Endothelial cell of umbilical vein (primary cell): ENCODE measurements around the gene DMBT1. TPM values are rescaled to one million over a fixed set of nuclear protein-coding genes. Genes with fewer than 3 reads are reported as not detected.

Experiments
- BruUV-seq: library from RNA; stranded (reverse); fragments of 400-500 nt; replicated peaks from 2 replicates; lab custom pipeline; 2021; lab: Mats Ljungman, UMichigan
- CTCF ChIA-PET: fragments of 300-600, 350-600 bp; sonication (Branson Sonifier 250); formaldehyde crosslinking; loops from one replicate; lab custom pipeline; 2021; ENCODE audit warnings: antibody characterized with exemption, inconsistent platforms; lab: Charles Lee
- POLR2A ChIA-PET: fragments of 300-600, 350-600 bp; sonication (Branson Sonifier 250); formaldehyde crosslinking; loops from one replicate; lab custom pipeline; 2021; ENCODE audit warnings: antibody characterized with exemption, inconsistent platforms; lab: Charles Lee
- DNase-seq: peaks from one replicate; pipeline ENCODE4 v3.0.0-alpha.2; 2011; ENCODE audit warnings: low read depth, low spot score
- FAIRE-seq: peaks from 2 replicates; lab custom pipeline; 2011; peaks lifted over from hg19 to GRCh38; lab: Jason Lieb, UNC
- H2AFZ ChIP-seq: 2 replicates; pipeline ENCODE4 v1.6.0; 2012; ENCODE audit warnings: low read depth, low read length, control low read depth, inconsistent platforms
- H3K27ac ChIP-seq: 2 replicates; pipeline ENCODE4 v1.5.1; 2011; ENCODE audit warnings: low read depth, mild to moderate bottlenecking, control low read depth, low read length, moderate library complexity; ENCODE audit not compliant: insufficient read depth
- H3K27me3 ChIP-seq, 2 experiments: 2 replicates each; pipeline versions ENCODE4 v1.6.0 to v1.6.1; 2011; ENCODE audit warnings: low read length in 2 of 2, mixed read lengths in 1 of 2; ENCODE audit not compliant: control insufficient read depth in 2 of 2, insufficient read depth in 2 of 2
- H3K36me3 ChIP-seq, 2 experiments: 2 replicates in 1 of 2; 3 replicates in 1 of 2; pipeline ENCODE4 v1.5.1; 2011; ENCODE audit warnings: low read length in 2 of 2, mild to moderate bottlenecking in 1 of 2, moderate library complexity in 1 of 2; ENCODE audit not compliant: control insufficient read depth in 2 of 2, insufficient read depth in 2 of 2; ENCODE audit errors: extremely low read depth in 1 of 2
- H3K4me1 ChIP-seq: 3 replicates; pipeline ENCODE4 v1.5.1; 2011; ENCODE audit warnings: mild to moderate bottlenecking, low read length; ENCODE audit not compliant: control insufficient read depth, insufficient read depth; ENCODE audit errors: extremely low read depth
- H3K4me2 ChIP-seq: 2 replicates; pipeline ENCODE4 v1.6.1; 2011; ENCODE audit warnings: low read length, control low read depth, mixed read lengths; ENCODE audit not compliant: insufficient read depth
- H3K4me3 ChIP-seq, 3 experiments: fragments of 200-600 bp in 1 of 3; sonication (generic), shearing (Covaris generic) in 1 of 3; replicated peaks in 1 of 3; 2 replicates each; pipeline ENCODE4 v1.5.1; 2011 to 2016; ENCODE audit warnings: control low read depth in 3 of 3, low read length in 3 of 3, mild to moderate bottlenecking in 2 of 3, inconsistent platforms in 1 of 3, low read depth in 1 of 3, moderate library complexity in 1 of 3; ENCODE audit not compliant: insufficient read depth in 1 of 3
- H3K79me2 ChIP-seq: 2 replicates; pipeline ENCODE4 v1.6.0; 2012; ENCODE audit warnings: low read length, inconsistent platforms; ENCODE audit not compliant: control insufficient read depth, insufficient read depth
- H3K9ac ChIP-seq: replicated peaks from 2 replicates; pipeline ENCODE3; 2011; ENCODE audit warnings: low read length, control low read depth; ENCODE audit not compliant: insufficient read depth; ENCODE audit errors: extremely low read depth
- H3K9me1 ChIP-seq: replicated peaks from 3 replicates; pipeline ENCODE4 v1.6.0; 2011; ENCODE audit warnings: mild to moderate bottlenecking, low read length; ENCODE audit not compliant: control insufficient read depth, insufficient read depth; ENCODE audit errors: extremely low read depth
- H3K9me3 ChIP-seq: replicated peaks from 2 replicates; pipeline ENCODE4 v1.5.1; 2012; ENCODE audit warnings: low read length, inconsistent platforms; ENCODE audit not compliant: control insufficient read depth, insufficient read depth
- H4K20me1 ChIP-seq: replicated peaks from 2 replicates; pipeline ENCODE3; 2011; ENCODE audit warnings: mild to moderate bottlenecking, low read length; ENCODE audit not compliant: control insufficient read depth, insufficient read depth; ENCODE audit errors: extremely low read depth
- EZH2 ChIP-seq: IDR thresholded peaks from 2 replicates; pipeline ENCODE4 v1.6.1; 2012; ENCODE audit warnings: borderline replicate concordance, low read depth, mild to moderate bottlenecking, moderate library complexity, low read length, inconsistent platforms; ENCODE audit not compliant: severe bottlenecking
- GATA2 ChIP-seq: IDR thresholded peaks from 2 replicates; pipeline ENCODE4 v1.7.0; 2011; ENCODE audit warnings: low read depth, mild to moderate bottlenecking, moderate library complexity, mixed read lengths, low read length; ENCODE audit not compliant: insufficient read length, insufficient read depth
- MYC ChIP-seq: IDR thresholded peaks from one replicate; pipeline ENCODE4 v1.6.1; 2011; ENCODE audit warnings: mild to moderate bottlenecking, low read depth, low read length
- POLR2A ChIP-seq: IDR thresholded peaks from 2 replicates; pipeline ENCODE4 v1.6.1; 2012; ENCODE audit warnings: low read depth, mild to moderate bottlenecking, control low read depth, low read length
- dilution Hi-C: fragments of 300-500 bp; cut with MboI; formaldehyde crosslinking; loops from one replicate; pipeline ENCODE4 v1.15.0; 2019; ENCODE audit warnings: low sequenced_read_pairs; ENCODE audit not compliant: extremely low pct_ligation_motif_present
- intact Hi-C: fragments of 100-400 bp; cut with micrococcal nuclease; formaldehyde crosslinking; loops from one replicate; pipeline ENCODE4 v1.10.0; 2022
- polyA plus RNA-seq, 4 experiments: library from polyadenylated mRNA; depleted of rRNA in 3 of 4; stranded (reverse) in 3 of 4; unstranded in 1 of 4; fragments of >200 nt; gene quantifications; 2 replicates each; pipeline versions ENCODE4 v1.2.1 to v1.2.3, GENCODE V29; 2011 to 2012; ENCODE audit warnings: missing spikeins in 1 of 4
- total RNA-seq: library from RNA; stranded (reverse); gene quantifications from 2 replicates; pipeline ENCODE4 v1.2.3, GENCODE V29; 2021
- TF ChIP-seq, protein P1 (sequence below), 2 donors: IDR thresholded peaks; 1 replicate in 1 of 2; 2 replicates in 1 of 2; pipeline ENCODE4 v1.5.1; 2011; ENCODE audit warnings: low read length in 2 of 2, mild to moderate bottlenecking in 2 of 2, moderate library complexity in 2 of 2, control low read depth in 1 of 2, inconsistent platforms in 1 of 2, low read depth in 1 of 2; ENCODE audit not compliant: insufficient read depth in 1 of 2; ENCODE audit errors: extremely low read depth in 1 of 2
- TF ChIP-seq, protein P2 (sequence below): IDR thresholded peaks from 2 replicates; pipeline ENCODE4 v1.6.1; 2011; ENCODE audit not compliant: insufficient read depth, insufficient read length

DMBT1 gene
- total and polyA plus RNA-seq, 2 donors (not counting 3 experiments of a cell fraction or from before 2014, with no cell fraction given), result 0.01 TPM; not detected in 1

GRCh38 chr10:122544493-122544892, 16.1 kb upstream of the DMBT1 start:
- CTCF ChIA-PET, result interaction anchor here (1.3 to 2.7 kb wide), 2 partner anchors 21 to 246 kb away, joined by 3 to 12 read pairs; no protein-coding TSS in a partner anchor
- POLR2A ChIA-PET, result no interaction called here
- dilution Hi-C loops, result no loop called here

More at GRCh38 chr10:122544493-122544892, 16.1 kb upstream of the DMBT1 start:
- H4K20me1 ChIP-seq, result no peaks in the 10 kb centered on the region
- TF ChIP-seq EZH2 (no peak), MYC (no peak), POLR2A (no peak), GATA2 (no peak)
- TF ChIP-seq, protein P1, sequence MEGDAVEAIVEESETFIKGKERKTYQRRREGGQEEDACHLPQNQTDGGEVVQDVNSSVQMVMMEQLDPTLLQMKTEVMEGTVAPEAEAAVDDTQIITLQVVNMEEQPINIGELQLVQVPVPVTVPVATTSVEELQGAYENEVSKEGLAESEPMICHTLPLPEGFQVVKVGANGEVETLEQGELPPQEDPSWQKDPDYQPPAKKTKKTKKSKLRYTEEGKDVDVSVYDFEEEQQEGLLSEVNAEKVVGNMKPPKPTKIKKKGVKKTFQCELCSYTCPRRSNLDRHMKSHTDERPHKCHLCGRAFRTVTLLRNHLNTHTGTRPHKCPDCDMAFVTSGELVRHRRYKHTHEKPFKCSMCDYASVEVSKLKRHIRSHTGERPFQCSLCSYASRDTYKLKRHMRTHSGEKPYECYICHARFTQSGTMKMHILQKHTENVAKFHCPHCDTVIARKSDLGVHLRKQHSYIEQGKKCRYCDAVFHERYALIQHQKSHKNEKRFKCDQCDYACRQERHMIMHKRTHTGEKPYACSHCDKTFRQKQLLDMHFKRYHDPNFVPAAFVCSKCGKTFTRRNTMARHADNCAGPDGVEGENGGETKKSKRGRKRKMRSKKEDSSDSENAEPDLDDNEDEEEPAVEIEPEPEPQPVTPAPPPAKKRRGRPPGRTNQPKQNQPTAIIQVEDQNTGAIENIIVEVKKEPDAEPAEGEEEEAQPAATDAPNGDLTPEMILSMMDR (IDR thresholded peaks at IDR 0.05; ENCODE audit: extremely low read depth in 1 of 2, insufficient read depth in 1 of 2, low read depth in 1 of 2, low read length in 2 of 2), result no peak
- TF ChIP-seq, protein P2, sequence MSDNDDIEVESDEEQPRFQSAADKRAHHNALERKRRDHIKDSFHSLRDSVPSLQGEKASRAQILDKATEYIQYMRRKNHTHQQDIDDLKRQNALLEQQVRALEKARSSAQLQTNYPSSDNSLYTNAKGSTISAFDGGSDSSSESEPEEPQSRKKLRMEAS, result no peak
- H3K4me1 ChIP-seq, result peaks cover 6% of the 10 kb centered on the region
- no peaks in the 10 kb centered on the region for H3K36me3 ChIP-seq
- H3K27me3 ChIP-seq, result no peaks in the 10 kb centered on the region
- no peaks in the 10 kb centered on the region for H3K9me3 ChIP-seq
- intact Hi-C loops, result no loop called here
- no peak overlapping the region for H2AFZ ChIP-seq
- no peak overlapping the region for H3K9ac ChIP-seq
- no TSS peak for BruUV-seq
- no peak overlapping the region for H3K4me2 ChIP-seq
- FAIRE-seq (no peak), DNase-seq (no peak)
- no peaks in the 10 kb centered on the region for H3K9me1 ChIP-seq
- no peaks in the 10 kb centered on the region for H3K79me2 ChIP-seq
- no peak overlapping the region for H3K4me3 ChIP-seq
- no peak overlapping the region for H3K27ac ChIP-seq
